ENCODE results near the gene SNX30. TPM values are rescaled to one million over a fixed set of nuclear protein-coding genes. Genes with fewer than 3 reads are reported as not detected.

Gene SNX30
- total and polyA plus RNA-seq, 2 experiments from 2014 or later, result 6.4 to 29.1 TPM

DNA sequence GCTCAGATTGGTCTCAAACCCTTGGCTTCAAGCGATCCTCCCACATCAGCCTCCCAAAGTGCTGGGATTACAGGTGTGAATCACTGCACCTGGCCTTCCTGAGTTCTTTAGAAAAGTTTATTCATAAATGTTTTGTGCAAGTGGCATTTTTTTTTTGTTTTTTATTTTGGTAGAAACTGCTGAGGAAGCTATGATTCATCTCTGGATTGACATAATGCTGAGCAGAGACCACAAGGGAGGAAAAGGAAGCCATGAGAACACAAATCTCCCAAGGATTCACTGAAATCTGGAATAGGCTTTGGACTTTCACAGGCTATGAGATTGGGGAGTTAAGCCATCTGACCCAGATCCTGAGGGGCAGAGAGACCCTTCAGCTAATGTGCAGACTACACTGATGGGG lies 143.5 kb downstream of the SNX30 start:
- no peaks in the 10 kb centered on the region for H3K36me3 ChIP-seq (replicated peaks; ENCODE audit: insufficient read depth, low read depth)
- no peaks in the 10 kb centered on the region for H3K9me2 ChIP-seq (replicated peaks; ENCODE audit: insufficient read depth)
- no peak overlapping the region for H3K27ac ChIP-seq
- TF ChIP-seq EZH2 (IDR thresholded peaks at IDR 0.05; ENCODE audit: borderline replicate concordance) (no peak), EZH2phosphoT487 (IDR thresholded peaks at IDR 0.05; ENCODE audit: low read depth, severe bottlenecking, unreplicated experiment) (no peak), CTCF (IDR thresholded peaks at IDR 0.05; ENCODE audit: poor library complexity) (no peak)
- no peak overlapping the region for H3K4me2 ChIP-seq
- no peaks in the 10 kb centered on the region for H4K20me1 ChIP-seq (ENCODE audit: insufficient read depth, poor library complexity, severe bottlenecking)
- H3K79me2 ChIP-seq, result no peaks in the 10 kb centered on the region
- 100% methylated on average over 1 of the region's 1 CpG for WGBS (ENCODE audit: low lambda C conversion rate, missing lambda C conversion rate)
- no peak overlapping the region for H3K4me3 ChIP-seq
- no peak overlapping the region for H2AFZ ChIP-seq
- DNase-seq (ENCODE audit: low spot score), result no peak
- H3K9me3 ChIP-seq (ENCODE audit: low read depth), result no peaks in the 10 kb centered on the region
- H3K4me1 ChIP-seq (ENCODE audit: insufficient read depth), result no peaks in the 10 kb centered on the region
- peaks cover 40% of the 10 kb centered on the region for H3K27me3 ChIP-seq

GRCh38 chr9:112894699-112895098 lies 144.1 kb downstream of the SNX30 start:
- Histone ChIP-seq H4K20me1 (ENCODE audit: insufficient read depth, poor library complexity, severe bottlenecking) (no peaks in the 10 kb centered on the region), H3K79me2 (no peaks in the 10 kb centered on the region), H3K4me3 (no peak overlapping the region), H3K27me3 (peaks cover 33% of the 10 kb centered on the region), H2AFZ (no peak overlapping the region), H3K4me1 (ENCODE audit: insufficient read depth) (no peaks in the 10 kb centered on the region), H3K27ac (no peak overlapping the region), H3K9me2 (replicated peaks; ENCODE audit: insufficient read depth) (no peaks in the 10 kb centered on the region), H3K9me3 (ENCODE audit: low read depth) (no peaks in the 10 kb centered on the region), H3K4me2 (no peak overlapping the region), H3K36me3 (replicated peaks; ENCODE audit: insufficient read depth, low read depth) (no peaks in the 10 kb centered on the region)
- 96% methylated on average over 1 of the region's 1 CpG for WGBS (ENCODE audit: low lambda C conversion rate, missing lambda C conversion rate)
- no peak for DNase-seq (ENCODE audit: low spot score)
- no peak for TF ChIP-seq EZH2phosphoT487 (IDR thresholded peaks at IDR 0.05; ENCODE audit: low read depth, severe bottlenecking, unreplicated experiment)
- TF ChIP-seq CTCF (IDR thresholded peaks at IDR 0.05; ENCODE audit: poor library complexity), result no peak
- no peak for TF ChIP-seq EZH2 (IDR thresholded peaks at IDR 0.05; ENCODE audit: borderline replicate concordance)

DNA sequence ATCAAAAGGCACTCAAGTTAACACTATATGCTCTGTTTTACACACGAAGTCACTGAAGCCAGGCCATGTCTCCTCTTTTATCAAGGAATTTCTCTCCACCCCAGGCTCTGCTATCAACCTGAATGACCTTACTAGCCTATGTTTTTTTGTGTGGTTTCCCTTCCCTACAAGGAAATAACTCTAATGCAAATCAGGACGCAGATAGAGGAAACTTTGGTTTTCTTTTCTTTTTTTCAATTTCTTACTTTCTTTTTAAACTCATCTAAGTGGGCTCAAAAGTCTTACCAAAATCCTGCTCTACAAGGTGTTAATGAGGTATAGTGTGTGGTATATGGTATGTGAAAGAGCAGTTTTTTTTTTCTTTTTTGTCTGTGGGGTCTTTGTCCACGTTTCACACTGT lies 145.6 kb downstream of the SNX30 start:
- no peaks in the 10 kb centered on the region for H3K79me2 ChIP-seq
- DNase-seq (ENCODE audit: low spot score), result no peak
- no peaks in the 10 kb centered on the region for H4K20me1 ChIP-seq (ENCODE audit: insufficient read depth, poor library complexity, severe bottlenecking)
- H3K36me3 ChIP-seq (replicated peaks; ENCODE audit: insufficient read depth, low read depth), result no peaks in the 10 kb centered on the region
- H3K9me2 ChIP-seq (replicated peaks; ENCODE audit: insufficient read depth), result no peaks in the 10 kb centered on the region
- H3K4me1 ChIP-seq (ENCODE audit: insufficient read depth), result no peaks in the 10 kb centered on the region
- WGBS (ENCODE audit: low lambda C conversion rate, missing lambda C conversion rate), result 56% methylated on average over 3 of the region's 3 CpGs
- H3K27me3 ChIP-seq, result peaks cover 19% of the 10 kb centered on the region
- H3K9me3 ChIP-seq (ENCODE audit: low read depth), result no peaks in the 10 kb centered on the region
- no peak overlapping the region for H3K4me3 ChIP-seq
- H2AFZ ChIP-seq, result no peak overlapping the region
- TF ChIP-seq EZH2phosphoT487 (IDR thresholded peaks at IDR 0.05; ENCODE audit: low read depth, severe bottlenecking, unreplicated experiment) (no peak), EZH2 (IDR thresholded peaks at IDR 0.05; ENCODE audit: borderline replicate concordance) (no peak), CTCF (IDR thresholded peaks at IDR 0.05; ENCODE audit: poor library complexity) (no peak)
- H3K27ac ChIP-seq, result no peak overlapping the region
- no peak overlapping the region for H3K4me2 ChIP-seq

- DNase-seq (ENCODE audit: low spot score), result no peak
- H3K9me3 ChIP-seq (ENCODE audit: low read depth), result no peaks in the 10 kb centered on the region
- H3K4me2 ChIP-seq, result no peak overlapping the region
- H3K9me2 ChIP-seq (replicated peaks; ENCODE audit: insufficient read depth), result no peaks in the 10 kb centered on the region
- TF ChIP-seq CTCF (IDR thresholded peaks at IDR 0.05; ENCODE audit: poor library complexity) (no peak), EZH2 (IDR thresholded peaks at IDR 0.05; ENCODE audit: borderline replicate concordance) (no peak), EZH2phosphoT487 (IDR thresholded peaks at IDR 0.05; ENCODE audit: low read depth, severe bottlenecking, unreplicated experiment) (no peak)
- WGBS (ENCODE audit: low lambda C conversion rate, missing lambda C conversion rate), result 52% methylated on average over 6 of the region's 6 CpGs
- H3K27me3 ChIP-seq, result no peaks in the 10 kb centered on the region
- no peak overlapping the region for H3K27ac ChIP-seq
- no peaks in the 10 kb centered on the region for H3K36me3 ChIP-seq (replicated peaks; ENCODE audit: insufficient read depth, low read depth)
- no peak overlapping the region for H3K4me3 ChIP-seq
- no peak overlapping the region for H2AFZ ChIP-seq
- no peaks in the 10 kb centered on the region for H3K4me1 ChIP-seq (ENCODE audit: insufficient read depth)
- no peaks in the 10 kb centered on the region for H3K79me2 ChIP-seq
- no peaks in the 10 kb centered on the region for H4K20me1 ChIP-seq (ENCODE audit: insufficient read depth, poor library complexity, severe bottlenecking)
Observed at GRCh38 chr9:112898872-112899311, 148.3 kb downstream of the SNX30 start.

All from hepatocyte (in vitro differentiated cells).